IMR-90 (cell line): ENCODE data around the gene MTUS2. TPM values are rescaled to one million over a fixed set of nuclear protein-coding genes. Genes with fewer than 3 reads are reported as not detected.

Experiments
- ATAC-seq: fragments of 200-7000 bp; cut with Tn5 transposase; 2 replicates; pipeline ENCODE4 v1.9.1; 2020; ENCODE audit warnings: low read depth, mild to moderate bottlenecking, moderate library complexity
- BruUV-seq: library from RNA; stranded (reverse); fragments of 400-500 nt; replicated peaks from 2 replicates; lab custom pipeline; 2021; lab: Mats Ljungman, UMichigan
- CTCF ChIA-PET: fragments of 300-600 bp; formaldehyde crosslinking; extraction: SDS; loops from one replicate; lab custom pipeline; 2021; ENCODE audit warnings: antibody characterized with exemption; lab: Yijun Ruan, JAX
- POLR2A ChIA-PET: fragments of 300-600 bp; sonication (Branson Sonifier 250); formaldehyde crosslinking; loops from one replicate; lab custom pipeline; 2022; ENCODE audit warnings: antibody characterized with exemption; ENCODE audit not compliant: unreplicated experiment; lab: Charles Lee
- DNase-seq: peaks from one replicate; pipeline ENCODE4 v3.0.0; 2013
- H2AFZ ChIP-seq: replicated peaks from 2 replicates; pipeline ENCODE3; 2013; ENCODE audit warnings: low read length, mild to moderate bottlenecking; ENCODE audit not compliant: poor library complexity
- H2AK5ac ChIP-seq: 2 replicates; pipeline ENCODE4 v1.6.1; 2013; ENCODE audit warnings: low read depth, low read length, inconsistent platforms
- H2AK9ac ChIP-seq: replicated peaks from 2 replicates; pipeline ENCODE3; 2013; ENCODE audit warnings: mild to moderate bottlenecking, low read depth, low read length, moderate library complexity; ENCODE audit not compliant: poor library complexity
- H2BK120ac ChIP-seq: 2 replicates; pipeline ENCODE4 v1.6.1; 2013; ENCODE audit warnings: low read depth, low read length, inconsistent platforms
- H2BK15ac ChIP-seq: 3 replicates; pipeline ENCODE4 v1.6.1; 2013; ENCODE audit warnings: low read depth, low read length, inconsistent platforms
- H2BK20ac ChIP-seq: 2 replicates; pipeline ENCODE4 v1.6.1; 2013; ENCODE audit warnings: low read depth, mild to moderate bottlenecking, inconsistent platforms, low read length, moderate library complexity
- H2BK5ac ChIP-seq: 2 replicates; pipeline ENCODE4 v1.6.1; 2013; ENCODE audit warnings: mild to moderate bottlenecking, low read depth, low read length, inconsistent platforms; ENCODE audit not compliant: poor library complexity, severe bottlenecking
- H3K14ac ChIP-seq: replicated peaks from 2 replicates; pipeline ENCODE4 v1.6.1; 2013; ENCODE audit warnings: low read depth, low read length, inconsistent platforms
- H3K18ac ChIP-seq: 2 replicates; pipeline ENCODE4 v1.6.1; 2013; ENCODE audit warnings: low read depth, low read length, control low read depth
- H3K23ac ChIP-seq: 2 replicates; pipeline ENCODE4 v1.6.1; 2013; ENCODE audit warnings: low read depth, low read length, inconsistent platforms
- H3K27ac ChIP-seq: 2 replicates; pipeline ENCODE4 v1.5.1; 2013; ENCODE audit warnings: mild to moderate bottlenecking, control low read depth, low read length; ENCODE audit not compliant: insufficient read depth
- H3K27me3 ChIP-seq: 2 replicates; pipeline ENCODE4 v1.6.1; 2013; ENCODE audit warnings: low read length; ENCODE audit not compliant: control insufficient read depth, insufficient read depth
- H3K36me3 ChIP-seq: 2 replicates; pipeline ENCODE4 v1.6.1; 2013; ENCODE audit warnings: low read length, mixed read lengths; ENCODE audit not compliant: control insufficient read depth, insufficient read depth
- H3K4ac ChIP-seq: 2 replicates; pipeline ENCODE4 v1.6.1; 2013; ENCODE audit warnings: low read depth, low read length, inconsistent platforms
- H3K4me1 ChIP-seq: 2 replicates; pipeline ENCODE4 v1.6.1; 2013; ENCODE audit warnings: low read length, mixed read lengths; ENCODE audit not compliant: control insufficient read depth, insufficient read depth
- H3K4me2 ChIP-seq: 2 replicates; pipeline ENCODE4 v1.6.1; 2013; ENCODE audit warnings: low read depth, mild to moderate bottlenecking, control low read depth, low read length, moderate library complexity
- H3K4me3 ChIP-seq: 2 replicates; pipeline ENCODE4 v1.5.1; 2013; ENCODE audit warnings: low read depth, mild to moderate bottlenecking, control low read depth, low read length, moderate library complexity; ENCODE audit not compliant: insufficient read depth
- H3K56ac ChIP-seq: 2 replicates; pipeline ENCODE4 v1.6.1; 2013; ENCODE audit warnings: low read length, inconsistent platforms; ENCODE audit not compliant: insufficient read depth; ENCODE audit errors: extremely low read depth
- H3K79me1 ChIP-seq, 2 experiments: 2 replicates each; pipeline ENCODE4 v1.6.1; 2013; ENCODE audit warnings: low read length in 2 of 2, inconsistent platforms in 1 of 2, low read depth in 1 of 2
- H3K9ac ChIP-seq: 2 replicates; pipeline ENCODE4 v1.6.1; 2013; ENCODE audit warnings: low read depth, low read length, control low read depth
- H3K9me1 ChIP-seq: 2 replicates; pipeline ENCODE4 v1.6.1; 2013; ENCODE audit warnings: low read length, inconsistent platforms; ENCODE audit not compliant: insufficient read depth
- H3K9me3 ChIP-seq: 2 replicates; pipeline ENCODE4 v1.6.1; 2013; ENCODE audit warnings: low read length; ENCODE audit not compliant: control insufficient read depth, insufficient read depth
- H4K20me1 ChIP-seq: 2 replicates; pipeline ENCODE4 v1.6.1; 2013; ENCODE audit warnings: low read length, inconsistent platforms; ENCODE audit not compliant: insufficient read depth
- H4K5ac ChIP-seq: 2 replicates; pipeline ENCODE4 v1.6.1; 2013; ENCODE audit warnings: mild to moderate bottlenecking, low read depth, low read length, control low read depth
- H4K8ac ChIP-seq, 2 experiments: 2 replicates each; pipeline ENCODE4 v1.6.1; 2013; ENCODE audit warnings: low read depth in 2 of 2, low read length in 2 of 2, control low read depth in 1 of 2, inconsistent platforms in 1 of 2
- H4K91ac ChIP-seq: 2 replicates; pipeline ENCODE4 v1.6.1; 2013; ENCODE audit warnings: low read depth, low read length, inconsistent platforms; ENCODE audit not compliant: insufficient read depth
- MAFK ChIP-seq: IDR thresholded peaks from 2 replicates; pipeline ENCODE4 v1.6.1; 2012; ENCODE audit warnings: low read depth, low read length, improper control_type of control experiment
- MAZ ChIP-seq: IDR thresholded peaks from 2 replicates; pipeline ENCODE4 v1.6.1; 2012; ENCODE audit warnings: low read depth, mild to moderate bottlenecking, low read length, improper control_type of control experiment, moderate library complexity, borderline replicate concordance
- NFE2L2 ChIP-seq: fragments of 150-350 bp; IDR thresholded peaks from 2 replicates; pipeline ENCODE4 v1.6.1; 2016; ENCODE audit warnings: low read depth, mild to moderate bottlenecking, low read length
- POLR2A ChIP-seq: IDR thresholded peaks from 2 replicates; pipeline ENCODE4 v1.6.1; 2012; ENCODE audit warnings: mild to moderate bottlenecking, low read depth, low read length
- WGBS, 2 experiments: methylation state at CpG; one replicate each; pipeline versions ENCODE4 v1.1.5 to v1.1.7; 2013; ENCODE audit warnings: missing lambda C conversion rate in 2 of 2; ENCODE audit not compliant: insufficient read length in 1 of 2; ENCODE audit errors: extremely low coverage in 2 of 2; 5-methylcytosine and 5-hydroxymethylcytosine counted together
- dilution Hi-C: fragments of 300-500 bp; cut with HindIII; formaldehyde crosslinking; loops from one replicate; pipeline ENCODE4 v1.14.3; 2018; ENCODE audit warnings: low sequenced_read_pairs; ENCODE audit not compliant: unreplicated experiment
- in situ Hi-C: fragments of 300-500 bp; cut with MboI; formaldehyde crosslinking; loops from 3 replicates; pipeline ENCODE4 v1.14.3; 2019; ENCODE audit warnings: low sequenced_read_pairs, inconsistent platforms, mixed read lengths
- intact Hi-C: fragments of 100-400 bp; cut with micrococcal nuclease; formaldehyde crosslinking; loops from 2 replicates; pipeline ENCODE4 v1.10.0; 2022
- polyA plus RNA-seq, 3 experiments: library from polyadenylated mRNA; depleted of rRNA; stranded (reverse); fragments of >200 nt; gene quantifications; 2 replicates each; pipeline ENCODE4 v1.2.3, GENCODE V29; 2012; ENCODE audit warnings: low replicate concordance in 1 of 3
- total RNA-seq: library from RNA; depleted of rRNA; stranded (reverse); fragments of >200 nt; gene quantifications from 2 replicates; pipeline ENCODE4 v1.2.3, GENCODE V29; 2012
- TF ChIP-seq, protein P1 (sequence below): fragments of 150-350 bp; IDR thresholded peaks from 2 replicates; pipeline ENCODE4 v1.6.1; 2016; ENCODE audit warnings: low read depth, mild to moderate bottlenecking, low read length, moderate library complexity, borderline replicate concordance
- TF ChIP-seq, protein P2 (sequence below): fragments of 150-350 bp; IDR thresholded peaks from 2 replicates; pipeline ENCODE4 v1.6.1; 2017; ENCODE audit warnings: mild to moderate bottlenecking, antibody characterized with exemption, low read length, low read depth

Gene MTUS2
- total and polyA plus RNA-seq, 2 of the 4 experiments (the other 2 are of a cell fraction), result under 0.01 to 0.02 TPM

- dilution Hi-C loops, result no loop called here
- Histone ChIP-seq H2AFZ (no peak overlapping the region), H3K4me2 (no peak overlapping the region), H3K36me3 (no peaks in the 10 kb centered on the region), H3K79me1 (no peaks in the 10 kb centered on the region), H3K4ac (no peak overlapping the region), H3K14ac (no peak overlapping the region), H3K9ac (no peak overlapping the region), H3K4me1 (no peaks in the 10 kb centered on the region), H2BK120ac (no peak overlapping the region), H3K9me3 (no peaks in the 10 kb centered on the region), H3K9me1 (no peaks in the 10 kb centered on the region; the same call in 1 of the 2 replicates), H3K27me3 (no peaks in the 10 kb centered on the region), H2AK5ac (no peak overlapping the region), H2BK5ac (no peak overlapping the region), H4K20me1 (no peaks in the 10 kb centered on the region), H4K91ac (no peak overlapping the region), H3K18ac (no peak overlapping the region), H4K5ac (no peak overlapping the region), H3K56ac (no peak overlapping the region), H4K8ac (no peak overlapping the region), H2BK15ac (no peak overlapping the region), H2AK9ac (no peak overlapping the region), H3K27ac (no peak overlapping the region), H3K23ac (no peak overlapping the region), H2BK20ac (no peak overlapping the region), H3K4me3 (no peak overlapping the region)
- ChIA-PET CTCF (no interaction called here), POLR2A (no interaction called here)
- in situ Hi-C loops, result no loop called here
- no CpG with 5 or more reads among the region's 2 CpGs for WGBS, 2 experiments
- intact Hi-C loops, result no loop called here
- DNase-seq (no peak), ATAC-seq (no peak)
- TF ChIP-seq, protein P1, sequence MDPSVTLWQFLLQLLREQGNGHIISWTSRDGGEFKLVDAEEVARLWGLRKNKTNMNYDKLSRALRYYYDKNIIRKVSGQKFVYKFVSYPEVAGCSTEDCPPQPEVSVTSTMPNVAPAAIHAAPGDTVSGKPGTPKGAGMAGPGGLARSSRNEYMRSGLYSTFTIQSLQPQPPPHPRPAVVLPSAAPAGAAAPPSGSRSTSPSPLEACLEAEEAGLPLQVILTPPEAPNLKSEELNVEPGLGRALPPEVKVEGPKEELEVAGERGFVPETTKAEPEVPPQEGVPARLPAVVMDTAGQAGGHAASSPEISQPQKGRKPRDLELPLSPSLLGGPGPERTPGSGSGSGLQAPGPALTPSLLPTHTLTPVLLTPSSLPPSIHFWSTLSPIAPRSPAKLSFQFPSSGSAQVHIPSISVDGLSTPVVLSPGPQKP, result no peak
- no peak for TF ChIP-seq NFE2L2
- no peak for TF ChIP-seq MAZ
- TF ChIP-seq POLR2A, result no peak
- TF ChIP-seq MAFK, result no peak
- TF ChIP-seq, protein P2, sequence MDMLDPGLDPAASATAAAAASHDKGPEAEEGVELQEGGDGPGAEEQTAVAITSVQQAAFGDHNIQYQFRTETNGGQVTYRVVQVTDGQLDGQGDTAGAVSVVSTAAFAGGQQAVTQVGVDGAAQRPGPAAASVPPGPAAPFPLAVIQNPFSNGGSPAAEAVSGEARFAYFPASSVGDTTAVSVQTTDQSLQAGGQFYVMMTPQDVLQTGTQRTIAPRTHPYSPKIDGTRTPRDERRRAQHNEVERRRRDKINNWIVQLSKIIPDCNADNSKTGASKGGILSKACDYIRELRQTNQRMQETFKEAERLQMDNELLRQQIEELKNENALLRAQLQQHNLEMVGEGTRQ, result no peak
- no TSS peak for BruUV-seq
Measured at GRCh38 chr13:28859069-28859468, 38.9 kb downstream of the MTUS2 start.
